LNCaP clone FGC (cell line): ENCODE measurements around the gene EWSR1.

Source experiments
- DNase-seq: peaks from one replicate; pipeline ENCODE4 v3.0.0-alpha.2; 2011; ENCODE audit warnings: low read depth
- H3K4me3 ChIP-seq: 2 replicates; pipeline ENCODE4 v1.5.1; 2011; ENCODE audit warnings: mild to moderate bottlenecking, low read depth, low read length, control low read depth
- CTCF ChIP-seq: IDR thresholded peaks from 2 replicates; pipeline ENCODE4 v1.5.1; 2012; ENCODE audit warnings: mild to moderate bottlenecking; ENCODE audit not compliant: control insufficient read depth, insufficient read depth; ENCODE audit errors: extremely low read depth

Gene EWSR1

GRCh38 chr22:29253561-29254285 lies 14.3 kb upstream of the EWSR1 start:
- no peak for TF ChIP-seq CTCF
- no peak overlapping the region for H3K4me3 ChIP-seq
- DNase-seq = no peak

DNA sequence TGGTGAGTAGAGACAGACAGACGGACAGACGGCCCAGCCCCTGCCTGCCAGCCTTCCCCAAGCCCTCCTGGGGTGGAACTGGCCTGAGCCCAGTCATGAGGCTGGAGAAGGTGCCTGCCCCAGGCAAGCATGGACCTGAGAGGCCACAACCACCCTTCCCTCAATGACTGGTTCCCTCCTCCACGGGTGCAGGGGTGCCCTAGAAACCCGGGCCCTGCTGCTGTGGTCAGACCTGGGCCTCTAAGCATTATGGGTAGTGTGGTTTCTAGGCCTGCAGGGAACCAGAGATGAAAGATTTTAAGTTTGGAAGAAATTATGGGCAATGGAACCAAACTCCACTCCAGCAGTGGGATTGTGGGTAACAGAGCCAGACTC lies 13.8 kb upstream of the EWSR1 start:
- no peak for DNase-seq
- no peak for TF ChIP-seq CTCF
- no peak overlapping the region for H3K4me3 ChIP-seq

DNA sequence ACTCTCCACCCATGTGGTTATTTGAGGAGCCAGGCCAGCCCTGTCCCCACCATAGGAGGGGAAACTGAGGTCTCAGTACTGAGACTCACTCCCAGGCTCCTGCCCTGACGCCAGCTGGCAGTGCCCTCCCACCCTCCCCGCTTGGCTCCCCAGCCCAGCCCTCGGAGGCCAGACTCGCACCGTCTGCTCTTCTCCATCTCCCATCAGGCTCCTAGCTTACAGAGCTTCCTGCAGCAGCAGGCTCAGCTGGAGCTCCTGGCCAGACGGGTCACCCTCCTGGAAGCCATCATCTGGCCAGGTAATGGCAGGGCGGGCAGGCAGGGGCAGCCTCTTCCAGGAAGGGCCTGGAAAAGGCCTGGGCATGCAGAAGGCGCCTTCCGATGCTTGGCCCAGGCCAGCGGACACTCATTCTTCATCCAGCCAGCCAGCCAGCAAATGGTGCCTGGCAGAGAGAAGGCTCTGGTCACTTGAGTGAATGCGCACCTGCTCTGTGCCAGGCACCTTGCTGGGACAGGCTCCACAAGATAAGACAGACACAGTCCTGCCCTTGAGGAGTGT lies 12.9 kb upstream of the EWSR1 start:
- no peak for TF ChIP-seq CTCF
- no peak for DNase-seq
- H3K4me3 ChIP-seq = no peak overlapping the region

DNA sequence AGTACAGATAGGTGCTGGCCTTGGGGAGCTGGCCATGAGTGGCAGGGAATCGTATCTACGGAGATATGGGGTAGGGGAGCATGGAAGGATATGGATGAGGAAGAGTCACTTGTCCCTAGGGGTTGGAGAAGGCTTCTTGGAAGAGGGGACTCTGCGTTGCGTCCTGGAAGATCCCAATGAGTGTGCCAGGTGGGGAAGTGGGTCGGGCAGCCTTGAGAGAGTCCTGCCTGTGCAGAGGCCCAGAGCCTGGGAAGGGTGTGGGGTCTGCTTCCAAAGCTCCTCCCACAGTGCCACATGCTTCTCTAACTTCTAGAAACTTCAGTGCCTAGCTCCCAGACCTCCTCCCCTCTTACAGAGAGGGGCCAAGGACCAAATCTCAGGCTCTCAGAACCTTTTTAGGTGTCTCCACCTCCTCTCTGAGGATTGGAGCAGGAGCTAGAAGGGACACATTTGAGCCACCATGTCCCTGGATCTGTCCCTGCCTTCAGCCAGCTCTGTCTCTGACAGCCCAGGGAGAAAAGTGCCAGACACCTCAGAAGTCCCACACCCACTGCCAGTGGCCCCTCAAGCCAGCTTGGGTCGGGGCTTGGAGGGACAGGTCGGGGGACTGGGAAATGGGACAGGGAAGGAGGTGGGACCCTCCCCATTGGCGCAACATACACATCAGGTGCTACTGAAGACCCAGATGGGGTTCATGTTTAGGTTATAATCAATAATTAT lies 11.3 kb upstream of the EWSR1 start:
- DNase-seq = no peak
- H3K4me3 ChIP-seq = no peak overlapping the region
- TF ChIP-seq CTCF = no peak

- no peak overlapping the region for H3K4me3 ChIP-seq
- no peak for TF ChIP-seq CTCF
Measured at GRCh38 chr22:29257751-29258181, 10.3 kb upstream of the EWSR1 start.

DNA sequence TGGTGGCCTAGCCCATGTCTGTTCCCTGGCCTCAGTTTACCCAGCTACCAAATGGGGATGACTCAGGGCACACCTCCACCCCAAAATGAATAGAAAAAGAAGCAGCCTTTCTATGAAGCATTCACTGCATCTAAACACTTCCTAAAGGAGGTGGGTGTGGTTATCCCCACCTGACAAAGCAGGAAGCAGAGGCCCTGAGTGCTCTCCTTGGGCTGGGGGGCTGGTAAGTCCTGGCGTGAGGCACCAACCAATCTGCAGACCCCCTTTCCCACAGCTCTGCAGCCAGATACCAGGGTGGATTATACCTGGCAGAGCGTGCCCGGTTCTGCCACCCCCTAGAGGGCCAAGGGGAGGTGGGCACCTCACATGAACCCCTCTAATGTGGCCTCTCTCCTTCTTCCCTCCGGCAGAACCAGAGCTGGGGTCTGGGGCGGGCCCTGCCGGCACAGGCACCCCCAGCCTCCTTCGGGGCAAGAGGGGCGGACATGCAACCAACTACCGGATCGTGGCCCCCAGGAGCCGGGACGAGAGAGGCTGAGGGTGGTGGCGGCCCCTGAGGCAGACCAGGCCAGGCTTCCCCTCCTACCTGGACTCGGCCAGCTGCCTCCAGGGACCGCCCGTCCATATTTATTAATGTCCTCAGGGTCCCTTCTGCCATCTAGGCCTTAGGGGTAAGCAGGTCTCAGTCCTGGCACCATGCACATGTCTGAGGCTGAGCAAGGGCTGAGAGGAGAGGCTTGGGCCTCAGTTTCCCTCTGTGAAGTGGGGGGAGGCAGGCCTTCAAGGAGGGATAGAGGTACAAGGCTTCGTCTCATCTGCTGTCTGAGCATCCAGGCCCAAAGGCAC lies 9.4 kb upstream of the EWSR1 start:
- H3K4me3 ChIP-seq = no peak overlapping the region
- DNase-seq = no peak
- no peak for TF ChIP-seq CTCF

More at GRCh38 chr22:29257751-29258181, 10.3 kb upstream of the EWSR1 start:
- DNase-seq = no peak
